PC-9 (cell line): ENCODE measurements around the gene CARMIL1.

Experiments used
- EZH2 ChIP-seq: fragments of 200-600 bp; sonication (generic); IDR thresholded peaks from 2 replicates; pipeline ENCODE4 v1.8.0; 2017; ENCODE audit warnings: antibody characterized with exemption, low read depth
- TF ChIP-seq, protein P1 (sequence below): fragments of 200-600 bp; sonication (generic); conservative IDR thresholded peaks from 2 replicates; pipeline ENCODE4 v1.6.1; 2017; ENCODE audit warnings: mixed run types, antibody characterized with exemption, mild to moderate bottlenecking, moderate library complexity

DNA sequence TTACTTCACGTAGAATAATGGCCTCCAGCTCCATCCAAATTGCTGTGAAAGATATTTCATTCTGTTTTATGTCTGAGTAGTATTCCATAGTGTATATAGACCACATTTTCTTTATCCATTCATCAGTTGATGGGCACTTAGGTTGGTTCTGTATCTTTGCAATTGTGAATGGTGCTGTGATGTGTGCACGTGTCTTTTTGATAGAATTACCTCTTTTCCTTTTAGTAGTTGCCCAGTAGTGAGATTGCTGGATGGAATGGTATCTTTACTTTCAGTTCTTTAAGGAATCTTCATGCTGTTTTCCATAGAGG, 91.8 kb downstream of the CARMIL1 start:
- TF ChIP-seq, protein P1, sequence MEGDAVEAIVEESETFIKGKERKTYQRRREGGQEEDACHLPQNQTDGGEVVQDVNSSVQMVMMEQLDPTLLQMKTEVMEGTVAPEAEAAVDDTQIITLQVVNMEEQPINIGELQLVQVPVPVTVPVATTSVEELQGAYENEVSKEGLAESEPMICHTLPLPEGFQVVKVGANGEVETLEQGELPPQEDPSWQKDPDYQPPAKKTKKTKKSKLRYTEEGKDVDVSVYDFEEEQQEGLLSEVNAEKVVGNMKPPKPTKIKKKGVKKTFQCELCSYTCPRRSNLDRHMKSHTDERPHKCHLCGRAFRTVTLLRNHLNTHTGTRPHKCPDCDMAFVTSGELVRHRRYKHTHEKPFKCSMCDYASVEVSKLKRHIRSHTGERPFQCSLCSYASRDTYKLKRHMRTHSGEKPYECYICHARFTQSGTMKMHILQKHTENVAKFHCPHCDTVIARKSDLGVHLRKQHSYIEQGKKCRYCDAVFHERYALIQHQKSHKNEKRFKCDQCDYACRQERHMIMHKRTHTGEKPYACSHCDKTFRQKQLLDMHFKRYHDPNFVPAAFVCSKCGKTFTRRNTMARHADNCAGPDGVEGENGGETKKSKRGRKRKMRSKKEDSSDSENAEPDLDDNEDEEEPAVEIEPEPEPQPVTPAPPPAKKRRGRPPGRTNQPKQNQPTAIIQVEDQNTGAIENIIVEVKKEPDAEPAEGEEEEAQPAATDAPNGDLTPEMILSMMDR: no peak
- TF ChIP-seq EZH2: no peak
